Measurements from ENCODE around the gene GGA3.

DNA sequence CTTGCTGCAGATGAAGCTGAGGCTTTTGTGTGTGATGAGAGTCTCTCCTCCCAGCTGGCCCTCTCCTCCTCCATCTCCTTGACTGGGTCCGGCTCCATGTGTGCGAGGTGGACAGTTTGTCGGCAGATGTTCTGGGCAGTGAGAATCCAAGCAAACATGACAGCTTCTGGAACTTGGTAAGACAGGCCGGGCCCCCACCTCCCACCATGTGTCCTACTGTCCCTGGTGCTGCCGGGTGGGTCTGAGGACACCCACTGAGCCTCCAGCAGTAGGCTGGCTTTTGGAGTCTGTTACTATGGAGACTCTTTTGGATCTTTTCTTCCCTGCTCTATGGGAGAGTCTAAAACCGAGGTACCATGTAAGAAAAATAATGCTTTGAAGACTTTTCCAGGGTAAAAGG lies 43.3 kb downstream of the GGA3 start:
- TF ChIP-seq POLR2AphosphoS5 (IDR thresholded peaks at IDR 0.05) (no peak), CTCF (IDR thresholded peaks at IDR 0.05 in 8 of 11, conservative IDR thresholded peaks at IDR 0.05 in 3 of 11) (no peak), POLR2A (IDR thresholded peaks at IDR 0.05) (no peak)
